Stimulated activated CD4-positive, alpha-beta T cell treated with anti-CD3 and anti-CD28 coated beads, Interleukin-4, amount 100 ng/mL, for 4 hours (primary cell): ENCODE measurements around the gene LINC00237.

Experiments
- DNase-seq, 2 experiments: peaks; one replicate each; pipeline ENCODE4 v3.0.0-alpha.2; 2020

The LINC00237 gene

DNA sequence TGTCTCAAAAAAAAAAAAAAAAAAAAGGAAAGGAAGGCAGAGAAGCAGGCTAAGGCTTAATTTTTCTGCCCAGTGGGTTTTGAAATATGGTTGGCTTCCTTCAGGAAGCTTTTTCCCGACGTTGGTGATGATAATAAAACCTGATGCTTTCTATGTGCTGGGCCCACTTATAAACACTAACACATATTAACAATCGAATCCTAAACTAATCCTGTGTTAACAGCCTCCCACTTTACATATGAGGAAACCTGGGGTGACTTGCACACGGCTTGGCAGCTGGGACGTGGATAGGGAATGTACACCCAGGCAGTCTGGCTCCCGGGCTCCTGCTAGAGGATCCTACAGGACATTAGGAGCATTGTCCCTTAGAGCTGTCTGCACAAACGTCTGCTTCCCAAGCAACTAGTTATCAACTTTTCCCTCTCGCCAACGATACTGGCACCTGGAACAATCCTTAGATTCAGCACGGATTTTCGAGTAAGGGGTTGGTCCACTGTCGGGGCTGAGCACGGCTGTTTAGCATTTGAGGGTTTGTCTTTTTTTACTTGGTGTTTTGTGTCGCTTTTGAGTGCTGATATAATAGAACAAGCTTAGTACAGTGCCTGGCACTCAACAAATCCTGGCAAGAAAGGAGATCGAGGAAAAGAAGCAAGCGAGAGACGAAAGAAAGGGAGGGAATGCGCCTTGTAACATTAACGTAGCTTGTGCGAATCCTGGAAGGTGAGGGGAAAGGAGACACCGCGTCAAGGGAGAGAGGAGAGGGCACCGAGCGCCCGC, 19.1 kb upstream of the LINC00237 start:
- DNase-seq: no peak

DNA sequence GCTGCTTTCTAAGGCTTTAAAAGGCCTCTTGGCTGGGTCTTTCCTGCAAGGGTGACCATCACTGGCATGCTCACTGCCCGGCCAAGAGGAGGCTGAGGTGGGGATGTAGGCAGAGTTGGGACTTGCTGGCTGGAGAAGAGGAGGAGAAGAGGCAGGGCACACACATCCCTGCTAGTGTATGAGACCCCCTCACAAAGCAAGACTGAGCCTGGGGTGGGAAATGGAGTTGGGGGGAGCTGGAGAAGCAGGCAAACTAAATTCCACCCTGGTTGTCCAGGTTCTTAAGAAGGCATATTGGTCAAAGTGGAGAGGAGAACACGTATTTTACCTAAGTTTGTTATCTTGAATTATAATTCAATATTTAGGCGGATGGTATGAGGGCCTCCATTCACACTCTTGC, 18.0 kb upstream of the LINC00237 start:
- no peak for DNase-seq

DNA sequence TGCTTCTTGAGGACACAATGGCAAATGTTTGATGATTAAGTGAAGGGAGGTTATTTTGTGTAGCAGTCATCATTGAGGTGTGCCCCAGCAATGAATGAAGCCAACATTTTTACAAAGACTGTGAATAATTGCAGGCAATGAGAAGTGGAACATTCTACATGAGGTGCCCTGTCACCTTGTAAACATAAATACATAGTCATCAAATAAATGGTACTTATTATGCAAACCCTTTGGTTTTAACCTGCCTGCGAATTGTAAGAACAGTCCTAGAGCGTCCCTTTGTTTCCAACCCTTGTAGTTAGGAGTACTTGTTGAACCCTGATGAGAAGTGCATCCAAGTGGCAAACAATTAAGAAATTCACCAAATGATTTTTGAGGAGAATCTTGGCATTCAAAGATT, 12.6 kb upstream of the LINC00237 start:
- DNase-seq: no peak

DNA sequence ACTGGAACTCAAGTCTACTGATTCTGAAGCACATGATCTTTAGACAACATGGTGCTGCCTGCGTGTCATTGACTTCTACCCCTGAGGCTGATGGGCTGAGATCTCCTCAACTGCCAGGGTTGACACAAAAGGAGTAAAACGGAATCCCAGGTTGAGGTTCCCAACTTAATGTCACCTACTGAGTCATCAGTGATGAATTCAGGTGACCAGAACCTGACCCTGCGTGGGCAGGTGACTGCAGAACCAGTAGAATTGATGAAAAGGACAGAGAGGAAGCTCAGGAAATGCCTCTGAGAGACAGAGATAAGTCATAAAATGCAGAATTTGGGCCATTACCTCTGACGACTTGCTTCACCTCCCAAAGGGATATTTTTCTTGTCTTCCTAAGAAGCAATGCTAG, 12.0 kb upstream of the LINC00237 start:
- no peak for DNase-seq

DNA sequence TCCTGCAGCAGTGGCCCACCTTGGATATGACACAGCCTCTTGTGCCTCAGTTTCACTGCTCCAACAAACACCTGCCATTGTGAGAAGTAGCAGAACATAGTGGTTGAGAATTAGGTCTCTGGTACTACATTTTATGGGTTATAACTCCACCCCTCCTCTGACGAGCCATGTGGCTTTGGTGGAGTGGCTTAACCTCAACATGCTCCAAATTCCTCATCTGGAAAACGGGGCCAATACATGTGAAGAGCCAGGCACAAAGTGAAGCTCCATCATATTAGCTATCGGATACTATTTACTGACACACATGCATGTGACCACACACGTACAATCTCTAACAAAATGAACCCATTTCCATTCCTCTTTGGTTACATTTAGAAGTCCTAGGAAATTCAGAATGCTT, 11.4 kb upstream of the LINC00237 start:
- no peak for DNase-seq

GRCh38 chr20:21114584-21114983, 8.4 kb upstream of the LINC00237 start:
- no peak for DNase-seq

GRCh38 chr20:21113697-21114096, 7.5 kb upstream of the LINC00237 start:
- no peak for DNase-seq

DNA sequence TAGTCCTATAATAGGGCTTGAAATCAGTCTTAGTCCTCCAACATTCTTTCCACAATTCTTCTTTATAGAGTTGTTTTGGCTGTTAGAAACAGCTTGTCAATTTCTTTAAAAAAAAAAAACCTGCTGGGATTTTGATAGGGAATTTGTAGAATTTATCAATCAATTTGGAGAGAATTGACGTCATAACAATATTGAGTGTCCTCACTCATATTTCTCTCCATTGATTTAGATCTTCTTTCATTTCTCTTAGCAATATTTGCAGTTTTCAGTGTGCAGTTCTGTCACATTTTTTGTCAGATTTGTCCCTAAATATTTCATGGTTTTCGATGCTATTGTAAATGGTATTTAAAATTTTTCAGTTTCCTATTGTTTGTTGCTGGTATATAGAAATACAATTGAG, 5.3 kb upstream of the LINC00237 start:
- DNase-seq: no peak

- DNase-seq: no peak
Measured at GRCh38 chr20:21110811-21111210, 4.7 kb upstream of the LINC00237 start.

DNA sequence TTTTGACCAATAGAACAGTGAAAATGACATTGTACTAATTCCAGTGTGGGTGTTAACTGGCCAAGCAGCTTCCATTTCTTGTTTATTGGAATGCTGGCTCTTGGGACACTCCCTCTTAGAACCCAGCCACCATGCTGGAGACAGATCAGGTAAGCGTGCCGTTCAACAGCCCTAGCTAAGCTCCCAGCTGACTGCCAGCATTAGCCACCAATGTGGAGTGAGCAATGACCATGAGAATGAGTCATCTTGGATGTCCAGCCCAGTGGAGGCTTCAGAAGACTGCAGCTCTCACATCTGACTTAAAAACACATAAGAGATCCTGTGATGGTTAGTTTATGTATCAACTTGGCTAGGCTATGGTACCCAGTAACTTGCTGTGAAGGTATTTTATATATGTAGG, 3.0 kb upstream of the LINC00237 start:
- no peak for DNase-seq

- DNase-seq: peak in 1 of 2 experiments; percentile 3
Measured at GRCh38 chr20:21105429-21106170, 558 bp downstream of the LINC00237 start.

DNA sequence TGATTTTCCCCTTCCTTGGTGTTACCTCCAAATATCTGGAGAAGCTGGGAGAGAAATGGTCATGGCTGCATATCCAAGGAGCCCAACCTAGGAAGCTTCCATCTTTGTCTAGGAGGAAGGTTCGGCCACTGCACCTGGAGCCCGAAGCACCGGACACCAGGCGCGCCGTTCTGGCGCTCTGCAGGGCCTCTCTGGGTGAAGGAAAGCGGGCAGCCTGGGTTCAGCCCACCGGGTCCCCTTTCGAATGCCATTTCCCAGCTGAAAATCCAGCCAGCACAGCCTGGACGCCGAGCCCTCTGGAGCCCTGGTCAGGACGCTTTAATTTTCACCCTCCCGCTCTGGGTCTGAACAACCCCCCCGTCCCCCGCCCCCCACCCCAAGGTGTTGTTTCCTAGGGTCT, 1.2 kb downstream of the LINC00237 start:
- DNase-seq: no peak

GRCh38 chr20:21104466-21104761, 1.7 kb downstream of the LINC00237 start:
- DNase-seq: no peak

DNA sequence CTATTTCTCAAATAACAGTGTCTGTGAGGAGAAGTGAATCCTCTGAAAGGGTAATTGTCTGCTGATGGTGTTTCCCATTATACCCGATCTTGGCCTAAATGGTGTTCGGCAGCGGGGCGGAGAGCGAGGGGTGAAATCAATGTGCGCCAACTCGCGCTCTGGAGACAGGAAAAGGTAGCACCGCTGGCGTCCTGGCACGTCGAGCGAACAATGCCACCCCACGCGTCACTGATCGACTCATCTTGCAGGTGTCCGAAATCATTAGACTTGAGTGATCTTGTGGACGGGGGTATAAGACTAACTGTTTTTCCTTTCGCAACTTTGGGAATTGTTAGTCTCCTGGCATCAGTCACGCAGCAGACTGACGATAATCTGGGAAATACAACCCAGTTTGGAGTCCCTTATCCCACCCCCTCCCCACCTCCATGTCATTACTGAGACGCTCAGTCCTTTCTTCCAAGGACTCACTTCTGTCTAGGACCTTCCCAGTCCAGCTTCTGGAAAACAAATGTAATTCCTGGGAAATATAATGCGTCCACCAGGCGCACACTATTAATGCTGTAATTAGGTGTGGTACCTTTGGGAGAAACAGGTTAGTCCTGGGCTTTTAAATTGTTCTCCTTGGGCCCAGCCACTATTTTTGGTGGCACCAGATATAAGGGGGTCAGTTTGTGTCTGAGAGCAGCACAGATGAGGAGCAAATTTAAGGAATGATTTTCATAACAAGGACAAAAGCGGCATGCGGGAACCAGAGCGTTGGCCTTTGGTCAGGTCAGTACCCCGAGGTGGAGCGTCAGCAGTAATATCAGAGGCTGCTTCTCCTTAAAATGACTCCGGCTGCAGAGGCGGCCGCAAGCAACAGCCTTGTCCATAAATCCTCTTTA, 2.3 kb downstream of the LINC00237 start:
- no peak for DNase-seq

DNA sequence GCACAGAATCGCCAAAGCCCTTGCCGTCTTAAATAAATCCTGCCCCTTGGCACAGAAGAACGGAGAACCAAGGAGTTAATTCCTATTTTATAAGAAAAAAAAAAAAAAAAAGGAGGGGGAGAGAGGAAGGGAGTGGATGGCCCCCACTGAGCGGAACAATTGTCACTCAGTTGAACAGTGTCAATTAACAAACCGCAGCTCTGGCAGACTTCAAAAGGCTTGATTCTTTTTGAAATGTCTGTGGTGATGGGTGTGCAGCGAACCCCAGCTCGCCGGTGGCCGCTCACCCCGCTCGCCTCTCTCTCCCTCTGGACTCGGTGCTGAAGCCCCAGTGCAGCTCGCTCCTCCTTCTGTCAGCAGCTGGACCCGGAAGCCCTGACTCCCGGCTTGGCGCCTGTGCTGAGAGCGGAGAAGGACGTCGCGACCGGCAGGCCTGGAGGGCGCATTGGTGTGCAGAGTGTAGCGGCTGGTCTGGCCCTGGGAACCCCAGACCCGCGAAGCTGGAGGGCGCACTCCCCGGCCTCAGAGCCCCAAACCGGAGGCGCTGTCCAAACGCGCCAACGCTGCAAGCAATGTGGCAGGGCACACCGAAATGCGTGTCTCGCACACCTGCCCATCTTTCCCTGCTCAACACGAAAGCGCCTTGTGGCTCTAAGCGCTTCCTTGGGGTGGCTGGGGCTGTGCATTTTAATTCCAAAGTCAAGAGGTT, 3.4 kb downstream of the LINC00237 start:
- DNase-seq: peak in 1 of 2 experiments; percentile 25

DNA sequence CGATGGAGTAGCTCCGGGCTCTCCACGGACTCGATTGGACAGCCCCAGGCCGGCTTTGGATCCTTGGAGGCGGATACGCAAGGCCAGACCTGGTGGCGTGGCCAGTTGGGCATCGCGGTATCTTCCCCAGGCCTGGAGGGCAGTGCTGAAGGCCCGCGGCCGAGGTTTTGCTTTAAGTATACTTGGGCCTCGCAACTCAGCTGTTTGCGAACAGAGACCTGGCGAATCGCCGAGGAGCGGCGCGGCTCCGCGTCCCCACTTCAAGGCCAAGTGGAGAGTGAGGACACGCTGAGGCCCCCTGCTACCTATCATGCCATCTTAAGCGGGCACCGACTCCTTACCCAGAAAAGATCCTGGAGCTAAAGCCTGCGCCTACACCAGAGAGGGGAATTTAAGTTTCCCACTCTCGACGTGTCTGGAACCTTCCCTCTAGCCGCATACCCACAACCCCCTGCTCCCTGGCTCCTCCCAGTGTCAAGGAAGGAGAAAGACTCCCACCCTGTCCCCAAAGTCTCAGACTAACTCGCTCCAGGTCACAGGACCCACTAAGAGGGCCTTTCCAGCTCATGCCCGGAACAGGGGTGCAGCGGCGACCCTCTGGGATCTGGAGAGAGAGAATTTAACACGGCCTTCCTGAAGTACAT, 4.1 kb downstream of the LINC00237 start:
- DNase-seq: peak in 1 of 2 experiments; percentile 3

DNA sequence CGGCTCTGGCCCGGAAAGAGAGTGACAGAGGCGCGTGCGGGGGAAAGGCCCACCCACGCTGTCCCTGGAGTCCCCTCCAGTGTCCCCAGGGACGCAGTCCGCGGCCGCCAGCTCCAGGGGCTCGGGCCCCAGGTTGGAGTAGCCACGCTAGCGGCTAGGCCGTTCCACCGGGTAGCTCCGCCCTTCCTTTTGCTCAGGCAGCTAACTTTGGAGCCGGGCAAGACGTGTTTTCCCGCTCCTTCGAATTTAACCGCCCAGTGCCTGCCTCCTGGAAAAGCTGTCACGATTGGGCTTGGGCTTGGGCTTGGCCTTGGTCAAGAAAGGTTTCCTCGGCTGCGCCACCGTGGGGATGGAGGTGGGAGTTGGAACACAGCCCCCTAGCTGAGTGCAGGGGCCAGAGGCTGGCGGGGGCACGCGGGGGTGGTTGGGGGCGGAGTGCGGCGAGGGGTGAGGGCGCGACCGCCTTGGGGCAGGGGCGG, 4.7 kb downstream of the LINC00237 start:
- DNase-seq: peak in 1 of 2 experiments; percentile 2

DNA sequence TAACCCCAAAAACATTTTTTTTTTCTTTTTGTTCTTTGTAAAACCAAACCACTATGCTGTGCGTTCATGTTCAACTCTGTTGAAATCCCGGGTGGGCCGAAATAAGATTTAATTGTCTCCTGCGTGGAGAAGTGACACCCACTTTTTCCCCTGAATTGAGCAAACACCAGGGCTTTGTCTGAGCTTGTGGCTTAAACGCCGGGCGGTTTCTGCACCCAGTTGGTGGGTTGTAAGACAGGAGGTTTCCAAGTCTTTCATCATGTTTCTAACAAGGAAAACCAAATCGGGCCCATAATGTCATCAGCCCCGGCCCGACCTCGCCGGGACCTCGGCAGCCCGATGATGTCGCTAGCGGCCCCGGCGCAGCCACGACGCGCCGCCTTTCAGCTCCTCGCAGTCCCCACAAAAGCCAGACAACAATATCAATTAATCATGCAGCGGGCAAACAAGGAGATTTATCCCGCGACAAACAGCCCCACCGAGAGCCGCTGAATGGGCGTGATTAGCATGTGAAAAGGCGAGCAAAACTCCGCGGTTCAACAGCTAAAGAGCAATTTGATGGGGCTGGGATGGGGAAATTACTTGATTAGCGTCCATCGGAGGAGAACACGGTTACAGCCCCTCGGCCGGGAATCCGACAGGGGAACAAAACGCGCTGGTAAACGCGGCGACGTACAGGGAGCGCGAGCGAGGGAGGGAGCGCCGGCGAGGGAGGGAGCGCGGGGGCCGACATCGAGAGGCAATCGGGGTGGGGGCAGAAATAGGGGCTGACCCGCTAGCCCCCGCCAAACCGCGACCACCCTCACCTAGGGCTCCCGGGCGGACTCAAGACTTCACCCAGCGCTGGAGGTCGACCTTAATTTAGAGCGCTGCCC, 5.3 kb downstream of the LINC00237 start:
- peak; percentile 8 to 14 for DNase-seq

DNA sequence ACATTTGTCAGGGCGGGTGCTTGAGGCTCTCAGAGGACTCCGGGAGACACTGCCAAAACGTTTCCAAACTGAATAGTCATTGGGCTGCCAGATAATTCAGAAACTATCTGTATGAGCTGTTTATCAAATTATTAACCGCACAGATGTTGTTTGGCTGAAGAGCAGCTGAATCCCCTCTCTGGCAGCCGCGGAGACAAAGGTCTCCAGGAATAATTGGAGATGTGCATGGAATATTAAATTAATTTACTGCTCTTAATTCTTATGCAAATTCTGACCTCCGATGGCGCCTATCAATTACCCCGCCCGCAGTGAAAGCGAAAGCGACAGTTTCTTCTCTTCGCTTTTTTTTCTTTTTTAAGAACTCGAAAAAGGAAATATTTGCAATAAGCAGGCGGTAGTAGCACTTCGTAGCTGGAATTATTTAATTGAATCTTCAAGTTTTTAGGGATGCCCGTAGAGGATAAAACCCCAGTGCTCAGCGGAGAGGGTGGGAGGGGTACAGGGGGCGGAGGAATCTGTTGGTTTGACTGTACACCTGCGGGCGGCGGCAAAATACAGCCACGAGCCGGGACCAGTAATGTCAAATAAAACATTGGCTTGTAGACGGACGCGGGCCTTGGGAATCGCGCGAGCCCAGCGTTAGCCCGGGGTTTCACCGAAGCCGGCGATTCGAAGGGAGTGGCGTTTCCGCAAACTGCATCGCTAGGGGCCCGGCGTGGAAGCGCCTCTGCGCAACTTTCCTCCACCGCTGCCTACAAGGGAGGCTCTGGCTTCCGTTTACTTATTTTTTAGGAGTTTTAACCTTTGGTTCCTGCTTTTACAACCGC, 6.2 kb downstream of the LINC00237 start:
- peak; percentile 21 to 25 for DNase-seq
